Neural progenitor cell (in vitro differentiated cells): ENCODE data around the gene R3HDM1.

Source experiments
- CTCF ChIP-seq: fragments of 200-600 bp; sonication (generic); IDR thresholded peaks from 2 replicates; pipeline ENCODE4 v1.5.1; 2017; ENCODE audit warnings: antibody characterized with exemption, mild to moderate bottlenecking
- EZH2 ChIP-seq: fragments of 200-600 bp; sonication (generic); IDR thresholded peaks from 2 replicates; pipeline ENCODE4 v1.6.1; 2017; ENCODE audit warnings: antibody characterized with exemption, mild to moderate bottlenecking, moderate library complexity

- TF ChIP-seq EZH2 (no peak), CTCF (no peak)
Observed at GRCh38 chr2:135528006-135528405, 3.3 kb upstream of the R3HDM1 start.
